ENCODE results near the gene VPS29.

Gene VPS29

GRCh38 chr12:110451263-110451662 lies 50.6 kb downstream of the VPS29 start:
- DNase-seq (ENCODE audit: low read depth in 2 of 2, low spot score in 1 of 2), result no peak

GRCh38 chr12:110449799-110450497 lies 52.0 kb downstream of the VPS29 start, which contains the start of gene ARPC3:
TSS of gene ARPC3 (minus strand) at chr12:110450337. CDS start at chr12:110450260, 77 bp downstream.
- DNase-seq (ENCODE audit: low read depth in 2 of 2, low spot score in 1 of 2), result peak; percentile 82 to 89

- DNase-seq (ENCODE audit: low read depth in 2 of 2, low spot score in 1 of 2), result no peak
Observed at GRCh38 chr12:110444455-110444854, 57.5 kb downstream of the VPS29 start.

Data from stimulated activated CD8-positive, alpha-beta memory T cell treated with anti-CD3 and anti-CD28 coated beads, Interleukin-4, amount 100 ng/mL, for 4 hours (primary cell).